Kasumi-1 (cell line): ENCODE data around the gene MYBBP1A.

Experiments
- DNase-seq, 2 experiments: peaks; one replicate each; lab custom pipeline; 2025; lab: John Stamatoyannopoulos, UW

The MYBBP1A gene

GRCh38 chr17:4566785-4567184, 11.6 kb upstream of the MYBBP1A start:
- DNase-seq: peak; percentile 20 to 33

DNA sequence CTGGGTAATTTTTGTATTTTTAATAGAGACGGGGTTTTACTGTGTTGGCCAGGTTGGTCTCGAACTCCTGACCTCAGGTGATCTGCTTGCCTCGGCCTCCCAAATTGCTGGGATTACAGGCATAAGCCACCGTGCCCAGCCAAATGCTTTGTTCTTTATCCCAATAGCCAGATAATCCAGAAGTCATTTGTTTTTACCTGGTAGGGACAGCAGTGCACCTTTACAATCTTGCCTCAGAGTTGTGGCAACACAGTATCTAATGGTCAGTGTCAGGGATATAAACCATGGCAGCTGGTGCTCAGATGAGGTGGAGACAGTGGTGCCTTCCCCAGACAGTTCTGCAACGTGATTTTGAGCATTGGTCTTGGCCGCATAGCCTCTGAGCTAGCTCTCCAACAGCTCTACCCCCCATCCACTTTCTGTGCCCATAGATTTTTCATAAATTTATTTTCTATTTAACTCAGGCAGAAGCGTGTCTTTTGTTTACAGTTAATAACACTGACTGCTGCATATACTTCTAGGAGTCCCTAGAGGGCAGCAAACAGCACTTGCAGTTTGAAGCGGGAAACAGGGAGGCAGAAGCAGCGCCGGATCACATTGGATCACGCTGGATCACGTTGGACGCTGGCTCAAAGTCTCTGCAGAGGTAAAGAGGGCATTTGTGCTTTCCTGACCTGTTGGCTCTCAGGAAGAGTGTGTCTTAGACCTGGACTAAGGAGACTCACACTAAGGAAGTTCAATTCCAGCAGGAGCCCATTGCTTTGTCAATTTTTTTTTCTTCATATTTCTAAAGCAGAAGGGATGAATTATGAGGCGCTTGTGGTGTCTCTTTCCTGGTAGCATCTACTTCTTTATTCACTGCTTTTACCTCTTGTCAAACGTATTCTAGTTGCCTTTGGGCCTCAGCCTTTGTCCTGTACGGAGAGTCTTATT, 10.3 kb upstream of the MYBBP1A start:
- peak; percentile 68 to 75 for DNase-seq

GRCh38 chr17:4562015-4562969, 7.1 kb upstream of the MYBBP1A start:
- DNase-seq: no peak

GRCh38 chr17:4560837-4561256, 5.7 kb upstream of the MYBBP1A start:
- no peak for DNase-seq

GRCh38 chr17:4560421-4560820, 5.2 kb upstream of the MYBBP1A start, which contains the start of gene GGT6:
TSS of gene GGT6 (minus strand) at chr17:4560577. CDS start at chr17:4560521, 56 bp downstream.
- DNase-seq: no peak

- DNase-seq: no peak
Measured at GRCh38 chr17:4559966-4560365, 4.8 kb upstream of the MYBBP1A start.

DNA sequence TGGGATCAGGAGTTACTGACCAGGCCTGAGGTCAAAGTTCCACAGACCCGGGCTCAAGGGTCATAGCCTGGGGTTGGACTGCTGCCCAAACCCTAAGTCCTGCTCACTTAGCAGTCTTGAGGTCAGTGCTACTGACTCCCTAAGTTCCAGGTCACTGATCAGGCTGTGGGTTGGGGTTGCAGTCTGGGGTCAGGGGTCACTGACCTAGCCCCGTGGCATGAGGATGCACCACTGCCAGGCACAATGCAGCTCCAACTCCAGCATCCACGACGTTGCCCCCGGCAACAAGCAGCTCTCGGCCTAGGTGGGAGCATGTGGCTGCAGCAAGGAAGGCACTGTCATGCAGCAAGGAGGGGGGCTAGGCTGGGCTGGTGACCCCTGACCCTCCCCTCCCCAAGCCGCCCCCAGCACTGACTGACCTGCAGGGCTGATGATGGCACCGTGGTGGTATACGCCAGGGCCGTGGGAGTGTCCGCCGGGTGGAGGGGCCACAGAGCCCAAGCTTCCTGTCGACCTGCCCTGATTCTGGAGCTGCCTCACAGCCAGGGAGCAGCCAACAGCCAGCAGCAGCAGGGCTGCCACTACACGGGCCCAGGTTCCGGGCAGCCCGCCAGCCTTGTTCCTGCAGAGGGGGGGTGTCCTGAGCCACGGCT, 4.1 kb upstream of the MYBBP1A start:
- no peak for DNase-seq

GRCh38 chr17:4558347-4558971, 3.3 kb upstream of the MYBBP1A start:
- DNase-seq: no peak

GRCh38 chr17:4557626-4558346, 2.6 kb upstream of the MYBBP1A start:
- DNase-seq: no peak

DNA sequence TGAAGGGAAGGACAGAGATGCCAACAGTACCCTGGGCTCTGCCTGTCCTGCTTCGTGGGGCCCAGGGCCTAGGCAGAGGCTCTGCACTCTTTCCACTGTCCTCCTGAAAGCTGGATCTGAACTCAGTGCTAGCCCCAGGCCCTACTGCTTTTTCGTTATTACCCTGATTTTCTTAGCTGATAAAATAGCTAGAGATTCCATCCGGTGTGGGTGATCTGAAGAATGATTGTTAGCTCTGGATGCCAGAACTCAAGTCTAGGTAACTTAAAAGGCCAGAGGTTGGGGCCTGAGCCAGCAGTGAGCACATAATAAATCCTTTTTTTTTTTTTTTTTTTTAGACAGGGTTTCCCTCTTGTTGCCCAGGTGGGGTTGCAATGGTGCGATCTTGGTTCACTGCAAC, 1.8 kb upstream of the MYBBP1A start:
- no peak for DNase-seq

DNA sequence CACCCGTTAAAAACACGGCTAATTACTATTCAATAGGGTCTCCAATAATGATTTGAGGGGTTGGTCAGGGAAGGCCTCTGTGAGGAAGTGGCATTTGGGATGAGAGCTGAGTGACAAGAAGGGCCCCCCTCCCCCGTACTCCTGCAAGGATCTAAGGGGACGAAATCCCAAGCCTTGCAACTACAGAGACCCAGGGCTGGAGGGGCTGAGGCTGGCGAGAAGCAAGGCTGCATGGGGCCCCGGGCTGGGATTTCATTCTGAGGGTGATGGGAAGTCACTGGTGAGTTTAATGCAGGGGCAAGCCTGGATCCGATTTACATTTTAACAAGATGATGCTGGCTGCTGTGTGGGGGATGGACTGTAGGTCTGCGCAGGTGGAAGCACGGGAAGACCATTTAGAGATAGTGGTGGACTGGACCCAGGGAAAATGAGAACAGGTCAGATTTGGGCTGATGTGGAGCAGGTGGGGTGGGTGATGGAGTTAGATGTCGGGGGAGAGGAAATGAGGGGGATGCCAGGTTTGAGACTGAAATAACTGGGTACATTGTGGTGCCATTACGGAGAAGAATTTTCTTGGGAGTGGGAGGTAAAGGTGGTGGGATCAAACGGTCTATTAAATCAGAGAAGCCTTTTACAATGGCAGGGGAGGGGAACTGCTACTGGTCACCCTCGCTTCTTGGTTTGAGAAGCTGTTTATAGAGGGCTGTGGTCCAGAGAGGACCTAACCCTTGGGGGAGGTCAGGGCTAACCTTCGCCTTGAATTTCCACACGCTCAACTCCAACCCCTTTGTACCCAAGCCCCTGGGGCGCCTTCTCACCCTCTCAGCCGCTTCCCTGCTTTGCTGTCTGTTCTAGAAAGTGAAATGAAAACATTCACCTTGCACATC, 932 bp upstream of the MYBBP1A start:
- no peak for DNase-seq

DNA sequence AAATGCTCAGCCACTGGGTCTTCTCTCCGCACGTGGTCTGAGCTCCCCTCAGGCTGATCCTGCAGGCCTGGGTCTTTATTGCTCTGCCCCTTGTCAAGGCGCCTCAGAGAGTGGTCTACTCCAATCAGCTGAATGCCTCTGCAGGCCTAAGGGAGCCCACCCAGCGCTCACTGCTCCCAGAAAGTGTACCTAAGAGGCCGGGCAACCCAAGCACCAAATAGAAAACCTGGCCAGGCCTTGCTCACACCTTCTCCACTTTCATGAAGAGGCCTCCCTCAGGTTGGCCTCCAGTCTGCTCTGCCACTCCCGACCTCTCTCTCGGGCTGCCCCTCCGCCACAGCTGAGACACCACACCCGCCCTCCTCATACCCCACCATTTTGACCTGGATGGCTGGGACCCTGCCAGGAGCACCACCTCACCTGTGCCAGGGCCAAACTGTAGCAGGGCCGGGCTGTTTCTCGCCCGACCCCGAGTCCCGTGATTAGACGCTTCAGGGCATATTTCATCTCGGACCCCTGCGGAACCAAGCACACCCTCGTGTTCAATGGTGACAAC, 665 bp downstream of the MYBBP1A start:
- DNase-seq: no peak

- DNase-seq: no peak
Measured at GRCh38 chr17:4553669-4554068, 1.5 kb downstream of the MYBBP1A start.

- no peak for DNase-seq
Measured at GRCh38 chr17:4551796-4552525, 3.2 kb downstream of the MYBBP1A start.

GRCh38 chr17:4551141-4551540, 4.0 kb downstream of the MYBBP1A start:
- DNase-seq: no peak

DNA sequence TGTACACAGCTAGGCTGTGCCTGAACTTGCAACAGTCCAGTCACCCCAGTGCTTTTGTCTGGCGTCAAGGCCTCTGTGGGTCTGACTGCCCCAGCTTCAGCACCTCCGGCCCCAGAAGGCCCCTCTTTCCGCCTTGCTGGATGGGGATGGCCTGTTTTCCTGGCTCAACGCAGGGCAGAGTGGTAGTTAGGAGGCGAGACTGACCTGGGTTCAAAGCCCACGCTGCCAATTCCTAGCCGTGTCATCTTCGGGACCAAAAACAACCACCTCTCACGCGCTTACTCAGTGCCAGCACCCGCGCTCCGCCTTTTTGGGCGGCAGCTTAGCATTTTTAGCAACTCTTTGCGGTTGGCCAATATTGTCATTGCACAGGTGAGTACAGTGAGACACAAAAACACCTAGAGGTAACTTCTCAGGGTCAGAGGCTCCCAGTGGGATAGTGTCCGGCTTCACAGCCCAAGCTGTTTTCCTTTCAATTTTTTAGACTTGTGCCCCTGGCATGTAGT, 4.6 kb downstream of the MYBBP1A start:
- no peak for DNase-seq

- no peak for DNase-seq
Measured at GRCh38 chr17:4549781-4550533, 5.2 kb downstream of the MYBBP1A start.
